Measurements from ENCODE around the gene HELLS.

DNA sequence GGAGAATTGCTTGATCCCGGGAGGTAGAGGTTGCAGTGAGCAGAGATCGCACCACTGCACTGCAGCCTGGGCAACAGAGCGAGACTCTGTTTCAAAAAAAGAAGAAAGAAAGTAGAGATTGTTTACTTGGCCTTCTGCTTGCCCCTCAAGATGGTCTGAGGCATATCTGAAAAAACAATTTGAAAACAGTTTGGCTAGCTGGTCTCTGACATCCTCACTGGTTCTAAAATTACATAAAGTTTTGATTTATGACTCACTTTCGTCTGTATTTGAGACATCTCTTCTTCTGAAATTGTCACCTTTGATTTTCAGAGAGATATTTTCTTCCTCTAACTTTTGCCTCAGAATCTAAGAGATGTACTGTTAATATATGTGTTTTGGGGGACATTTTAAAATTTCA, 49.6 kb upstream of the HELLS start:
- TF ChIP-seq, protein P1, sequence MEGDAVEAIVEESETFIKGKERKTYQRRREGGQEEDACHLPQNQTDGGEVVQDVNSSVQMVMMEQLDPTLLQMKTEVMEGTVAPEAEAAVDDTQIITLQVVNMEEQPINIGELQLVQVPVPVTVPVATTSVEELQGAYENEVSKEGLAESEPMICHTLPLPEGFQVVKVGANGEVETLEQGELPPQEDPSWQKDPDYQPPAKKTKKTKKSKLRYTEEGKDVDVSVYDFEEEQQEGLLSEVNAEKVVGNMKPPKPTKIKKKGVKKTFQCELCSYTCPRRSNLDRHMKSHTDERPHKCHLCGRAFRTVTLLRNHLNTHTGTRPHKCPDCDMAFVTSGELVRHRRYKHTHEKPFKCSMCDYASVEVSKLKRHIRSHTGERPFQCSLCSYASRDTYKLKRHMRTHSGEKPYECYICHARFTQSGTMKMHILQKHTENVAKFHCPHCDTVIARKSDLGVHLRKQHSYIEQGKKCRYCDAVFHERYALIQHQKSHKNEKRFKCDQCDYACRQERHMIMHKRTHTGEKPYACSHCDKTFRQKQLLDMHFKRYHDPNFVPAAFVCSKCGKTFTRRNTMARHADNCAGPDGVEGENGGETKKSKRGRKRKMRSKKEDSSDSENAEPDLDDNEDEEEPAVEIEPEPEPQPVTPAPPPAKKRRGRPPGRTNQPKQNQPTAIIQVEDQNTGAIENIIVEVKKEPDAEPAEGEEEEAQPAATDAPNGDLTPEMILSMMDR (IDR thresholded peaks at IDR 0.05): no peak
- no peak for TF ChIP-seq POLR2A (IDR thresholded peaks at IDR 0.05)
